SK-N-MC (cell line): Measurements from ENCODE around the gene MID1.

Source experiments
- EZH2 ChIP-seq: fragments of 200-600 bp; sonication (generic); IDR thresholded peaks from one replicate; pipeline ENCODE4 v1.6.1; 2017; ENCODE audit warnings: antibody characterized with exemption
- POLR2AphosphoS5 ChIP-seq: IDR thresholded peaks from 2 replicates; pipeline ENCODE4 v1.6.1; 2012; ENCODE audit warnings: mild to moderate bottlenecking, low read depth, low read length, borderline replicate concordance

- TF ChIP-seq POLR2AphosphoS5 (no peak), EZH2 (no peak)
These were observed 45.7 kb downstream of the MID1 start for GRCh38 chrX:10574663-10575062.
